CD4-positive, alpha-beta T cell treated with Interleukin-6 at 100 ng/mL for 8 hours (primary cell): ENCODE data around the gene NR2F6.
"Not testable (repeated sequence)": the region's sequence is repeated elsewhere in the genome, so short reads cannot be mapped to it uniquely, and the experiment has no call there.

Experiments
- DNase-seq: peaks from one replicate; pipeline ENCODE4 v3.0.0-alpha.2; 2020; ENCODE audit warnings: mixed read lengths, low spot score

Gene NR2F6

DNA sequence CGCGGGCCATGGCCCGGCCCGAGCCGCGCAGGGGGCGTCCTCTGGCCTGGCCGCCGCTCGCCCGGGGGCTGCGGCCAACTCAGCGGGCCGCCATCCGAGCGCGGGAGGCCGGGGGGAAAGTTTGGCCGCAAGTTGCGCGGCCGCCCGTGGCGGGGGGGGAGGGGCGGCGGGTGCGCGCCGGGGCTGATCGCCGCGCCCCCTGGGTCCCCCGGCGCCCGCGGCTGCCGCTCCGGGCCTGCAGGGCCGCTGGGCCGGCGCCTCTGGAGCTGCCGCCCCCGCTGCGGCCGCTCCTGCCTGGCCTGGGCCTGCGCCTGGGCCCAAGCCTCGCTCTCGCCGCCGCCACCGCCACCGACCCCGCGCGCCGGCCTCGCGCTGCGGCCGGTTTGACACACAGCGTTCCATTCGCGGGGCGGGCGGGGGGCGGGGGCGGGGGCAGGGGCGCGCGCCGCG, at the start of gene NR2F6:
NR2F6 (minus strand) TSS at position 385 of the 450 bp plus-strand sequence. CDS start 699 bp downstream, outside the sequence.
- DNase-seq, result no peak

GRCh38 chr19:17294051-17294891, 48.6 kb upstream of the NR2F6 start:
- peak; percentile 21 for DNase-seq

DNA sequence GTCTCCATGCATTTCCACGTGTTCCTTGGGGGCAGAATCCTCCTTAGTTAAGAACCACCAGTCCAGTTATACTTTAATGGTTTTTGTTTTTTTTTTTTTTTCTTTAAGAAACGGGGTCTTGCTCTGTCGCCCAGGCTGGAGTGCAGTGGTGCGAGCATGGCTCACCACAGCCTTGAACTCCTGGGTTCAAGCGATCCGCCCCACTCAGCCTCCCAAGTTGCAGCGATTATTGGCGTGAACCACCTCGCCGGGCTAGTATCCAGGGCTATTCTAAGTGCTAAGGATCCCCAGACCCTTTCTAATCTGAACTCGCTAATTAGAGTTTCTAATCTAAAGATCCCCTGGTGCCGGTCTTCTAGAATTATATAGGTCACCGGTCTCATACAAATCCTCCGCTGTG, 47.9 kb upstream of the NR2F6 start:
- DNase-seq, result no peak

- peak; percentile 80 for DNase-seq
Observed at GRCh38 chr19:17292301-17293074, 46.8 kb upstream of the NR2F6 start.

DNA sequence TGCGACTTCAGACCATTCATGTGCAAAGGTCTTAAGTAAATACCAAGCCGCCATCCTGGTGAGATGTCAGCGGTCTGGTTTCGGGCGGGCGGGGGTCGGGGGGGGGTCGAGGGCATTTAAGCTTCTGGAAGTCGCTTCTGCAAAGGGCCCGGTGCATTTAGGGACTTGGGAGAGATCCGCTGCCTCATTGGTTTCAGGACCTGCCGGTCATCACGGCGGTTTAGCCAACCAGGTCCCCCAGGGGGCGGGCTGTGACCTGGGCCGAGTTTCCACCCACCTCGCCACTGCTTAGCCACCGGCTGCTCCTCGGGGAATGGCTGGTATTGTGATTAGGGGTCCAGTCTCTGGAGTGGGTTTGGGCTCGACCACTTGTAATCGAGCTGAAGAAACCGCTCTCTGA, 43.8 kb upstream of the NR2F6 start:
- no peak for DNase-seq

GRCh38 chr19:17286752-17287151, 41.0 kb upstream of the NR2F6 start:
- no peak for DNase-seq

GRCh38 chr19:17286263-17286662, 40.5 kb upstream of the NR2F6 start:
- no peak for DNase-seq

DNA sequence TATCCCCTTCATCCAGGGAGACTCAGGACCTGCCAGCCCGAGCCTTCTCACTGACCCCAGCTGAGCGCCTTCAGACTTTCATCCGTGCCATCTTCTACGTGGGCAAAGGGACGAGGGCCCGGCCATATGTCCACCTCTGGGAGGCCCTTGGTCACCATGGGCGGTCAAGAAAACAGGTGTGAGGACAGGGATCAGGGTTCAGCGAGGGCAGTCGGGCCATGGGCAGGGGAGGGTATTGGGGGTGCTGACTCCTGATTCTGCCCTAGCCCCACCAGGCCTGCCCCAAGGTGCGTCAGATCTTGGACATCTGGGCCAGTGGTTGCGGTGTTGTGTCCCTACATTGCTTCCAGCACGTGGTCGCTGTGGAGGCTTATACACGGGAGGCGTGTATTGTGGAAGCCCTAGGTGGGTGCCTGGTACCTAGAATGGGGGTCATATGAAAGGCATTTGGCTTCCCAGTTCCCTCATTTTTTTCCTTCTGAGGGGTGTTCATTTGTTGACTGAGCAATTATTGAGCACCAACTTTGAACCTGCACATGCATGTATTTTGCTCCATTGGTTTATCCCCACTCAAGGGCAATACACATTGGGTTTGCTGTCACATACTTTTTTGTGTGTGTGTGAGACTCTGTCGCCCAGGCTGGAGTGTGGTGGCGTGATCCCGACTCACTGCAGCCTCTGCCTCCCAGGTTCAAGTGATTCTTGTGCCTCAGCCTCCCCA, 39.9 kb upstream of the NR2F6 start:
- DNase-seq, result no peak

GRCh38 chr19:17283504-17283996, 37.8 kb upstream of the NR2F6 start:
- no peak for DNase-seq

DNA sequence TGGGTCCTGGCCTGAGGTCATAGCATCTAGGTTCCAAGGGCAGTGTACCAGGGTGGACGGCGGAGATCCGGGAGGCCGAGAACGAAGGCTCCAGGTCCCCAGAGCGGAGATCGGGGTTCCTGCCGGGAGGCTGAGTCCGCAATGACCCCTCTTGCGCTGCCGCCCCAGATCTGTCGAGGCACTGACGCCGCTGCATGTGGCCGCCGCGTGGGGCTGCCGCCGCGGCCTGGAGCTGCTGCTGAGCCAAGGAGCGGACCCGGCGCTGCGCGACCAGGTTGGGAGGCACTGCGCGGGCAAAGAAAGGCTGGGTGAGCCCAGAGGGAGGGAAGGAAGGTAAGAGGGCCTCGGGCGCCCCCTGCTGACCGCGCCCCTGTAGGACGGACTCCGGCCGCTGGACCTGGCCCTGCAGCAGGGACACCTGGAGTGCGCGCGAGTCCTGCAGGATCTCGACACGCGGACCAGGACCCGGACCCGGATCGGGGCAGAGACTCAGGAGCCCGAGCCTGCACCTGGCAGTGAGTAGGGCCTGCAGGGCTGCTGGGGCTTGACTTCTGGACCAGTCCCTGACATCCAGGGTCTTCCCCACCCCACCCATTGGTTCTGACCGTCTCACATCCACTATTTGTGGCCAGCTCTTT, 36.9 kb upstream of the NR2F6 start:
- DNase-seq, result peak; percentile 72

GRCh38 chr19:17281391-17282304, 35.9 kb upstream of the NR2F6 start, which contains the start of gene ANKLE1:
Gene ANKLE1, plus strand, starts transcription at chr19:17281901. Its CDS starts 20 bp downstream, at chr19:17281921.
- DNase-seq, result no peak

GRCh38 chr19:17279436-17279835, 33.7 kb upstream of the NR2F6 start:
- no peak for DNase-seq

DNA sequence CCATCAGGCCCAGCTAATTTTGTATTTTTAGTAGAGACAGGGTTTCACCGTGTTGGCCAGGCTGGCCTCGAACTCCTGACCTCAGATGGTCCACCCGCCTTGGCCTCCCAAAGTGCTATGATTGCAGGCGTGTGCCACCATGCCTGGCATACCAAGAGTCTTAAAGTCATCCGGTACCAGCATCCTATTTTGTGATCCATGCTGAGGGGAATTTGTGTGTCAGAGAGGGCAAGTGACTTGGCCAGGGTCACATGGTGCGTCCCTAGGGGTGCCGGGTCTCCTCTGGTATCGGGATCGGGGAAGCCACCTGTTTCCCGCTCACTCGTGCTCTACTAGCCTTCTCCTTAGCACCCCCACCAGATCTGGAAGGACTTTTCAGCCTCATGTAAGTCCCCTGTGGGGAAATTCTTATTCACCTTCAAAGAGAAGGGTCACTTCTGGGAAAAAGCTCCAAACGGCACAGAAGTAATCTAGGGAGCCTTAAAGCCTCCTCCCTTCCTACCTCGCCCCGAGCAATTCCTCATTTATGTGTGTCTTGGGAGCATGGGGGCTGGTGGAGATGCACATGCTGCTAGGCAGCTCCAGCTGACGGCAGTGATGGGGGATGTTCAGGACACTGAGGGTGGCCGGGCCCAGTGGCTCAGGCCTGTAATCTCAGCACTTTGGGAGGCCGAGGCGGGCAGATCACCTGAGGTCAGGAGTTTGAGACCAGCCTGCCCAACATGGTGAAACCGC, 29.9 kb upstream of the NR2F6 start:
- DNase-seq, result no peak

DNA sequence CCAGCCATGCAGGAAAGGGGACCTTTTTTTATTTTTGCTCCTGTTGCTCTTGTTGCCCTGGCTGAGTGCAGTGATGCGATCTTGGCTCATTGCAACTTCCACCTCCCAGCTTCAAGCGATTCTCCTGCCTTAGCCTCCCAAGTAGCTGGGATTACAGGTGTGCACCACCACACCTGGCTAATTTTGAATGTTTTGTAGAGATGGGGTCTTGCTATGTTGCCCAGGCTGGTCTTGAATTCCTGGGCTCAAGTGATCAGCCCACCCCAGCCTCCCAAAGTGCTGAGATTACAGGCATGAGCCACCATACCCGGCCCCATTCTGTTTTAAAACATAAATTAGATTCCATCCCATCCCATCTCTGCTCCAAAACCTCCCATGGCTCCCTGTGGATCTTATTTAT, 29.2 kb upstream of the NR2F6 start:
- not testable (repeated sequence) for DNase-seq

DNA sequence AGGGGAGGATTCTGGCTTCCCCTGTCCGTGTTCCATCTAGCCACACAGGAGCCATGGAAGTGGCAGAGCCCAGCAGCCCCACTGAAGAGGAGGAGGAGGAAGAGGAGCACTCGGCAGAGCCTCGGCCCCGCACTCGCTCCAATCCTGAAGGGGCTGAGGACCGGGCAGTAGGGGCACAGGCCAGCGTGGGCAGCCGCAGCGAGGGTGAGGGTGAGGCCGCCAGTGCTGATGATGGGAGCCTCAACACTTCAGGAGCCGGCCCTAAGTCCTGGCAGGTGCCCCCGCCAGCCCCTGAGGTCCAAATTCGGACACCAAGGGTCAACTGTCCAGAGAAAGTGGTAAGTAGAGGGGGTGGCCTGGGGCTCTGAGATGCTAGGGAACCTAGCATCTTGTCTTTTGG, 23.0 kb upstream of the NR2F6 start:
- no peak for DNase-seq

DNA sequence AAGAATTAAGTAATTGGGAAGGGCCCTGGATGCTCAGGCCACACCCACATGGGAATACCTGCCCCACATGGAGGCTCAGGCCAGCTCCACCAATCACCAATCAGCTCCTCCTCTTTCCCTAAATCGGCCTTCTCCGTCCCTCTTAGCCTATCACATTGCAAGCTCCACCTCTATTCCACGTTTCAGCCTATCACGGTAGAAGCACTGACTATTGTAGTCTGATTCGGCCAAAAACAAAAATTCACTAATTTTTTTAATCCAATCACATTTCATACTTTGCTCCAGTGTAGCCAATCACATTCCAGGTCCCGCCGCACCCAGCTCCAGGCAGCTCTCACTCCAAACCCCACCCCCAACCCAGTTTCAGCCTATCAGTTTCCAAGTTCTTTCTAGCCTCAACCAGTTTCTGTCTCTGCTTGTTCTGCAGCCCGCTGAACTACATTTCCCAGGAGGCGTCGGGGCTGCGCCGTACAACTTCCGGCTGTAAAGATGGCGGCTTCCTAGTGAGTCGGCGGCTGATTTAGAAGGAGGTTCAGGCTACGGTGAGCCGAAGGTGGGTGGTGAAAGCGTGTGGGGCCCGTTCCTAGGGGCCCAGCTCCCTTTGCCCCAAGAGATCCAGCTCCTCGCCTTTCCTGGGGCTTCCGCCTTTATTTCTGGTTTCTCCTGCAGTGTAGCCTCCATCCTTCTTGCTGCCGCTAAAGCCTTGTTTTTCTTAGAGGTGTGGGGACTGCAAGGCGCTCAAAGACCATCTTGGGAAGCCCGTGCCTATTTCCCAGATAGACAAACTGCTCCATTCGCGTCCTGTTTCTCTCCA, 21.5 kb upstream of the NR2F6 start, which contains the start of gene BABAM1:
BABAM1 (plus strand) TSS at position 469 of the 814 bp plus-strand sequence. CDS start 1,364 bp downstream, outside the sequence.
- peak; percentile 97 for DNase-seq

DNA sequence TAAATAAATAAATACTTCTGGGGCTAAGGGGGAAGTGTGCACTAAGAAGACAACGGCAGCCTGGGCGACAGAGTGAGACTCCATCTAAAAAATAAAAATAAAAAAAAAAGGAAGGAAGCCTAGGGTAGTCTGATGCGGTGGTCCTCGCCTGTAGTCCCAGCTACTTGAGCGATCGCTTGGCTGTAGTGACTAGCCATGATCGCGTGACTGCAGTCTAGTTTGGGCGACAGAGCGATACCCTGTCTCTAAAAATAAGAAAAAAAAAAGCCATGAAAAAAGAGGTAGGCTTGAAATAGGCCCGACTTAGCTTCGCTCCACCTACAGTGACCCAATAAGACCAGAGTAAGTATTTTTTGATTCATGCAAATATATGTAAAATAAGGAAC, 20.9 kb upstream of the NR2F6 start:
- DNase-seq, result no peak

- no peak for DNase-seq
Observed at GRCh38 chr19:17266026-17266425, 20.3 kb upstream of the NR2F6 start.

DNA sequence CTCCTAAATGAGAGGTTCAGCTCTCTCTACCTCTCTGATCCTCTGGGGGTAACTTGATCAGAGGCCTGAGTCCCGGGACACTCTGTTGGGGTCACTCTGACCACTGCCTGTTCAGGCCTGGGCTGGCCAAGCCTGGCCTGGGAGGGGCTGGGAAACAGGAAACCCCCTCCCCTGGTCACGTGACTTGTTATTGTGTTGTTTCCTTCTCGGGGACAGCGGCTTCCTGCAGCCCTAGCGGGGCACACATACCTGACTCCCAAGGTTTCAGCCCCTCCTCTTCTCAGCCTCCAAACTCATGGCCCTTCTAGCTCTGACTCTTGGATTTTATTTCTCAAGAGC, 18.9 kb upstream of the NR2F6 start, which contains the start of gene USHBP1:
USHBP1 (minus strand) TSS at position 105 of the 339 bp plus-strand sequence. CDS start 446 bp downstream, outside the sequence.
- no peak for DNase-seq
